NCI-H1436 treated with DMSO at 0.1 percent for 48 hours (cell line): ENCODE results near the gene LARP4.
"Not testable (repeated sequence)": the region's sequence is repeated elsewhere in the genome, so short reads cannot be mapped to it uniquely, and the experiment has no call there.

Experiments used
- DNase-seq: peaks from one replicate; lab custom pipeline; 2025; lab: John Stamatoyannopoulos, UW

Gene LARP4

GRCh38 chr12:50483488-50483887 is 82.8 kb downstream of the LARP4 start:
- no peak for DNase-seq

GRCh38 chr12:50488801-50489200 is 88.1 kb downstream of the LARP4 start:
- no peak for DNase-seq

GRCh38 chr12:50498119-50498518 is 97.4 kb downstream of the LARP4 start:
- DNase-seq, result not testable (repeated sequence)

GRCh38 chr12:50504798-50505674 is 104.4 kb downstream of the LARP4 start, which contains the start of gene DIP2B:
Gene DIP2B (plus strand): TSS chr12:50504985. CDS start chr12:50505141, 156 bp downstream.
- DNase-seq, result peak; percentile 25

- no peak for DNase-seq
Measured at GRCh38 chr12:50505675-50506530, 105.2 kb downstream of the LARP4 start.

- DNase-seq, result no peak
Measured at GRCh38 chr12:50506753-50507473, 106.2 kb downstream of the LARP4 start.

GRCh38 chr12:50507474-50507838 is 106.8 kb downstream of the LARP4 start:
- no peak for DNase-seq

- no peak for DNase-seq
Measured at GRCh38 chr12:50507930-50508329, 107.2 kb downstream of the LARP4 start.

- no peak for DNase-seq
Measured at GRCh38 chr12:50508414-50508813, 107.7 kb downstream of the LARP4 start.

- no peak for DNase-seq
Measured at GRCh38 chr12:50508970-50509663, 108.4 kb downstream of the LARP4 start.

- DNase-seq, result no peak
Measured at GRCh38 chr12:50514526-50515276, 114.0 kb downstream of the LARP4 start.

GRCh38 chr12:50515587-50515986 is 114.9 kb downstream of the LARP4 start:
- no peak for DNase-seq

- no peak for DNase-seq
Measured at GRCh38 chr12:50517421-50518048, 116.8 kb downstream of the LARP4 start.

- no peak for DNase-seq
Measured at GRCh38 chr12:50518090-50518489, 117.4 kb downstream of the LARP4 start.

GRCh38 chr12:50519353-50519752 is 118.7 kb downstream of the LARP4 start:
- DNase-seq, result no peak

GRCh38 chr12:50520416-50521207 is 119.9 kb downstream of the LARP4 start:
- no peak for DNase-seq

- not testable (repeated sequence) for DNase-seq
Measured at GRCh38 chr12:50521781-50522180, 121.1 kb downstream of the LARP4 start.

GRCh38 chr12:50523772-50524171 is 123.1 kb downstream of the LARP4 start:
- no peak for DNase-seq

GRCh38 chr12:50524621-50525020 is 123.9 kb downstream of the LARP4 start:
- no peak for DNase-seq

GRCh38 chr12:50525422-50525821 is 124.7 kb downstream of the LARP4 start:
- no peak for DNase-seq
